Fibroblast of lung (primary cell): ENCODE measurements around the gene TLL1.

Experiments
- CTCF ChIP-seq, 2 donors: IDR thresholded peaks in 1 of 2; conservative IDR thresholded peaks in 1 of 2; 1 replicate in 1 of 2; 2 replicates in 1 of 2; pipeline ENCODE4 v1.5.1; 2011 to 2012; ENCODE audit warnings: low read length in 2 of 2, control low read depth in 1 of 2, inconsistent platforms in 1 of 2, low read depth in 1 of 2, mild to moderate bottlenecking in 1 of 2
- EZH2 ChIP-seq: IDR thresholded peaks from 2 replicates; pipeline ENCODE4 v1.5.1; 2012; ENCODE audit warnings: low read length, control low read depth, mild to moderate bottlenecking; ENCODE audit errors: missing control alignments

- TF ChIP-seq CTCF (conservative IDR thresholded peaks at IDR 0.05 in 1 of 2, IDR thresholded peaks at IDR 0.05 in 1 of 2; ENCODE audit: low read depth in 1 of 2, low read length in 2 of 2) (no peak), EZH2 (no peak)
Measured at GRCh38 chr4:166121897-166122296, 248.9 kb downstream of the TLL1 start.
